ENCODE measurements around the gene MACO1.

The MACO1 gene

GRCh38 chr1:25517476-25518394, 87.0 kb downstream of the MACO1 start:
- no peak for DNase-seq (ENCODE audit: extremely low spot score, insufficient read length, low read depth)
- FAIRE-seq, result no peak

GRCh38 chr1:25519624-25520023, 88.9 kb downstream of the MACO1 start:
- no peak for FAIRE-seq

GRCh38 chr1:25520446-25521061, 89.9 kb downstream of the MACO1 start:
- no peak for DNase-seq (ENCODE audit: extremely low spot score, insufficient read length, low read depth)
- peak; percentile 86 for FAIRE-seq

More at GRCh38 chr1:25519624-25520023, 88.9 kb downstream of the MACO1 start:
- no peak for DNase-seq (ENCODE audit: extremely low spot score, insufficient read length, low read depth)

GRCh38 chr1:25522031-25522655, 91.4 kb downstream of the MACO1 start:
- peak; percentile 75 for FAIRE-seq
- DNase-seq (ENCODE audit: extremely low spot score, insufficient read length, low read depth), result peak; percentile 58

GRCh38 chr1:25523542-25523941, 92.8 kb downstream of the MACO1 start:
- FAIRE-seq, result no peak
- DNase-seq (ENCODE audit: extremely low spot score, insufficient read length, low read depth), result no peak

GRCh38 chr1:25524568-25525360, 94.1 kb downstream of the MACO1 start:
- DNase-seq (ENCODE audit: extremely low spot score, insufficient read length, low read depth) (no peak), FAIRE-seq (no peak)

- no peak for FAIRE-seq
- no peak for DNase-seq (ENCODE audit: extremely low spot score, insufficient read length, low read depth)
Observed at GRCh38 chr1:25525361-25525688, 94.6 kb downstream of the MACO1 start.

GRCh38 chr1:25526753-25527152, 96.1 kb downstream of the MACO1 start:
- DNase-seq (ENCODE audit: extremely low spot score, insufficient read length, low read depth) (no peak), FAIRE-seq (no peak)

- no peak for FAIRE-seq
Observed at GRCh38 chr1:25527226-25527846, 96.6 kb downstream of the MACO1 start.

GRCh38 chr1:25527946-25528595, 97.4 kb downstream of the MACO1 start:
- DNase-seq (ENCODE audit: extremely low spot score, insufficient read length, low read depth) (no peak), FAIRE-seq (no peak)

More at GRCh38 chr1:25527226-25527846, 96.6 kb downstream of the MACO1 start:
- no peak for DNase-seq (ENCODE audit: extremely low spot score, insufficient read length, low read depth)

- DNase-seq (ENCODE audit: extremely low spot score, insufficient read length, low read depth) (no peak), FAIRE-seq (no peak)
Observed at GRCh38 chr1:25528881-25529517, 98.3 kb downstream of the MACO1 start.

- no peak for DNase-seq (ENCODE audit: extremely low spot score, insufficient read length, low read depth)
- no peak for FAIRE-seq
Observed at GRCh38 chr1:25529518-25530185, 99.0 kb downstream of the MACO1 start.

GRCh38 chr1:25530186-25531081, 99.7 kb downstream of the MACO1 start:
- DNase-seq (ENCODE audit: extremely low spot score, insufficient read length, low read depth), result no peak
- FAIRE-seq, result no peak

GRCh38 chr1:25531082-25531461, 100.4 kb downstream of the MACO1 start:
- no peak for DNase-seq (ENCODE audit: extremely low spot score, insufficient read length, low read depth)
- FAIRE-seq, result no peak

GRCh38 chr1:25532970-25533369, 102.3 kb downstream of the MACO1 start:
- FAIRE-seq (no peak), DNase-seq (ENCODE audit: extremely low spot score, insufficient read length, low read depth) (no peak)

- DNase-seq (ENCODE audit: extremely low spot score, insufficient read length, low read depth) (no peak), FAIRE-seq (no peak)
Observed at GRCh38 chr1:25533775-25534409, 103.2 kb downstream of the MACO1 start.

GRCh38 chr1:25534410-25534788, 103.7 kb downstream of the MACO1 start:
- FAIRE-seq (no peak), DNase-seq (ENCODE audit: extremely low spot score, insufficient read length, low read depth) (no peak)

All from GM18507 (cell line).